Right lobe of liver (tissue), 4 donors: ENCODE results near the gene PLEKHA1.

ENCODE experiments used
- POLR2A ChIP-seq: fragments of 450-650 bp; IDR thresholded peaks from one replicate; pipeline ENCODE4 v1.6.1; 2017; ENCODE audit warnings: antibody characterized with exemption, mild to moderate bottlenecking
- TF ChIP-seq, protein P1 (sequence below), 4 donors: fragments of 200-600 bp in 3 of 4; fragments of 450-650 bp in 1 of 4; IDR thresholded peaks; one replicate each; pipeline versions ENCODE4 v1.5.1 to v1.8.0; 2016 to 2022; ENCODE audit warnings: antibody characterized with exemption in 4 of 4, mild to moderate bottlenecking in 2 of 4
- donor health status: DM: no; HTN: no; CAD: no.
- donor health status: DM: no; HTN: no; CAD: no.
- donor health status: DM: no; HTN: yes; CAD: no.

DNA sequence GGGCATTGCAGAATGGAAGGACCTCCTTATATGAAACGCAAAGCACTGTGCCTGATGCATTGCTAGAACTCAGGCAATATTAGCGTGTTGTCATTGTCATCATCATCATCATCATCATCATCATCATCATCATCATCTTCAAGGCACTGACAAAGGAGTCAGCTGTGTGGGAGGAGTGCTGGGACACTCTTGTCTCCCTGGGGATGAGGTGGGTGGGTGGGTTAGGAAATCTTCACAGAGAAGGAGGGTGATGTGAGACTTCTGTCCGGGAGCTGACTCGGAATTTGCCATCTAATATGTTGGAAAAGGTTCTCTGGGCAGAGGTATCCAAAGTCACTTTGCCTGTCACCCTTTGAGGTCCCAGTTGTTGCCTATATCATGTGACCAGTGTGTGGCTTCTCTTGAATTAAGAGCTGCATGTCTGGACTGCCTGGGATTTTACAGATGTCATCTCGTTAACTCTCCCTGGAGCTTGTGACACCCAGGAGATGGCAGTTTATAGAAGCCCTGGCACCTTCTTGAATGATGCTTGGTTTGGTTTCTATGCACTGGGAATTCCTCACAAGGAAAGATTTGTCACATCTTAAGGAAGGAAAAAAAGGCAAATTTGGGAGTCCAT lies 93.9 kb downstream of the PLEKHA1 start:
- TF ChIP-seq, protein P1, sequence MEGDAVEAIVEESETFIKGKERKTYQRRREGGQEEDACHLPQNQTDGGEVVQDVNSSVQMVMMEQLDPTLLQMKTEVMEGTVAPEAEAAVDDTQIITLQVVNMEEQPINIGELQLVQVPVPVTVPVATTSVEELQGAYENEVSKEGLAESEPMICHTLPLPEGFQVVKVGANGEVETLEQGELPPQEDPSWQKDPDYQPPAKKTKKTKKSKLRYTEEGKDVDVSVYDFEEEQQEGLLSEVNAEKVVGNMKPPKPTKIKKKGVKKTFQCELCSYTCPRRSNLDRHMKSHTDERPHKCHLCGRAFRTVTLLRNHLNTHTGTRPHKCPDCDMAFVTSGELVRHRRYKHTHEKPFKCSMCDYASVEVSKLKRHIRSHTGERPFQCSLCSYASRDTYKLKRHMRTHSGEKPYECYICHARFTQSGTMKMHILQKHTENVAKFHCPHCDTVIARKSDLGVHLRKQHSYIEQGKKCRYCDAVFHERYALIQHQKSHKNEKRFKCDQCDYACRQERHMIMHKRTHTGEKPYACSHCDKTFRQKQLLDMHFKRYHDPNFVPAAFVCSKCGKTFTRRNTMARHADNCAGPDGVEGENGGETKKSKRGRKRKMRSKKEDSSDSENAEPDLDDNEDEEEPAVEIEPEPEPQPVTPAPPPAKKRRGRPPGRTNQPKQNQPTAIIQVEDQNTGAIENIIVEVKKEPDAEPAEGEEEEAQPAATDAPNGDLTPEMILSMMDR (IDR thresholded peaks at IDR 0.05), result no peak
- TF ChIP-seq POLR2A, result no peak
